ENCODE measurements around the gene MARCHF11.

DNA sequence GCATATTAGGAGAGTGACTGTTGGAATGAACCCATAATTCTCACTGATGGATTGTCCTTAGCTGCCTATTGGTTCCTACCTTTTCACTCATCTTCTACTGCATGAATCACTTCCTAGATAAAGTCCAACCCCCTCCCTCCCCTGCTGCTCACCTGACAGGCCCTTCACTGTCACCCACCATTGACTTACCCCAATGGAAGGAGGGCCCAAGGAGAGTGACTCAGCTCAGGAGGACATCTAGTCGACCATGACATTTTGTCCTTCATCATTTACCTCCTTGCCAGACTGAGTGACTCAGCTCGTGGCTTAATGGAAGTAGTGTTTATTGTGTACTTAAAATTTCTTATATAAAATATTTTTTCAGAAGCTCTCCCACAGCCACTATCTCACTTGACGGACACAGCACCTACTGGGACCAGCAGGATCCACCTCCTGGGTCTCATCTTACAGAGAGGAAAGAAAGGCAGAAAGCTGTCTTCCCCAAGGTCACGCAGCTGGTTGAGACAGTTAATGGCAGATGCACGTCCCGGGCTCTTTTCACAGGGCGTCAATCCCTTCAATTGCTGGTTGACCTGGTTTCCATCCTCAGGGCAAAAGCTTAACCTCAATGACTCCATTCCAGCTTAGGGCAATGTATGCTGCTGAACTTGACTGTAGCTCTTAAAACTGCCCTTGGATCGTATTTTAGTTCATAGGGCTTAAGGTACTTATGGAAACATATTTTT, 142.3 kb downstream of the MARCHF11 start:
- TF ChIP-seq, protein P1, sequence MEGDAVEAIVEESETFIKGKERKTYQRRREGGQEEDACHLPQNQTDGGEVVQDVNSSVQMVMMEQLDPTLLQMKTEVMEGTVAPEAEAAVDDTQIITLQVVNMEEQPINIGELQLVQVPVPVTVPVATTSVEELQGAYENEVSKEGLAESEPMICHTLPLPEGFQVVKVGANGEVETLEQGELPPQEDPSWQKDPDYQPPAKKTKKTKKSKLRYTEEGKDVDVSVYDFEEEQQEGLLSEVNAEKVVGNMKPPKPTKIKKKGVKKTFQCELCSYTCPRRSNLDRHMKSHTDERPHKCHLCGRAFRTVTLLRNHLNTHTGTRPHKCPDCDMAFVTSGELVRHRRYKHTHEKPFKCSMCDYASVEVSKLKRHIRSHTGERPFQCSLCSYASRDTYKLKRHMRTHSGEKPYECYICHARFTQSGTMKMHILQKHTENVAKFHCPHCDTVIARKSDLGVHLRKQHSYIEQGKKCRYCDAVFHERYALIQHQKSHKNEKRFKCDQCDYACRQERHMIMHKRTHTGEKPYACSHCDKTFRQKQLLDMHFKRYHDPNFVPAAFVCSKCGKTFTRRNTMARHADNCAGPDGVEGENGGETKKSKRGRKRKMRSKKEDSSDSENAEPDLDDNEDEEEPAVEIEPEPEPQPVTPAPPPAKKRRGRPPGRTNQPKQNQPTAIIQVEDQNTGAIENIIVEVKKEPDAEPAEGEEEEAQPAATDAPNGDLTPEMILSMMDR (IDR thresholded peaks at IDR 0.05; ENCODE audit: borderline replicate concordance, extremely low read depth, low read length, poor library complexity, severe bottlenecking), result no peak
- TF ChIP-seq EZH2 (IDR thresholded peaks at IDR 0.05; ENCODE audit: borderline replicate concordance, low read depth, low read length, severe bottlenecking), result no peak
